Left colon (tissue), 2 donors: ENCODE measurements around the gene TADA2A. TPM values are rescaled to one million over a fixed set of nuclear protein-coding genes. Genes with fewer than 3 reads are reported as not detected.

Source experiments
- ATAC-seq: fragments of 200-7000 bp; cut with Tn5 transposase; one replicate; pipeline ENCODE4 v1.9.1; 2020; ENCODE audit warnings: mild to moderate bottlenecking, moderate library complexity
- DNase-seq, 2 donors: peaks; one replicate each; pipeline ENCODE4 v3.0.0-alpha.2; 2020
- intact Hi-C, 2 donors: fragments of 100-400 bp; cut with DNase I in 1 of 2; cut with micrococcal nuclease in 1 of 2; formaldehyde crosslinking; loops; one replicate each; pipeline versions ENCODE4 v1.11.2 to v1.14.0; 2022; cut with DNase I, micrococcal nuclease
- total RNA-seq, 2 donors: library from RNA; stranded (reverse); fragmentation: NEBNext Ultra II Directional; extraction: Animal tissue kit (Norgen Biotek cat#: 25700); gene quantifications; one replicate each; pipeline ENCODE4 v1.2.1, GENCODE V29; 2021
- donor health status: DM: no; HTN: no; CAD: no.
- donor health status: DM: yes; HTN: yes; CAD: no.

TADA2A gene
- total RNA-seq, 2 donors from 2014 or later, result 19.7 to 24.2 TPM

GRCh38 chr17:37512442-37513068 is 105.9 kb downstream of the TADA2A start:
- no peak for DNase-seq
- intact Hi-C loops, result no loop called here

DNA sequence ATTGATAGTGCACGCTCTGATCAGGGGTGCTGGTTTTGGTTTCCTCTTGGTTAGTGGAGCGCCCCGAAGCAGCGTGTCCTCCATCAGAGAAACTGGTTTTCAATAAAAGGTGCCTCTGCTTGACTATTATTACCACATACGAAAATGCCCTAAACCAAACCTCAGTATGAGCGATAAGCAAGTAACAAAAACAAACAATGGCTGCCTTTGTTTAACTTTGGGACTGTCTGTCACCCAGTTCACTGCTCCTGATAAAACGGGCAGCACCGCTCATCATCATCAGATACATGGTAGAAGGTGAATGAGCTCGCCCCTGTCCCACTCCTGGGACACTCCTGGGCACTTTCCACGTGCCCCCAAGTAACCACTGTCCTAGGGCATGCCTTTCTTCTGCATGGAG is 107.0 kb downstream of the TADA2A start:
- no peak for DNase-seq
- no peak for ATAC-seq
- intact Hi-C loops, result no loop called here

More at GRCh38 chr17:37512442-37513068, 105.9 kb downstream of the TADA2A start:
- ATAC-seq, result no peak

- DNase-seq (no peak), ATAC-seq (no peak)
- intact Hi-C loops, result no loop called here
These were observed 109.5 kb downstream of the TADA2A start for GRCh38 chr17:37516127-37516571.

- intact Hi-C loops, result no loop called here
- DNase-seq (no peak), ATAC-seq (no peak)
These were observed 111.2 kb downstream of the TADA2A start for GRCh38 chr17:37517881-37518280.

GRCh38 chr17:37518826-37519225 is 112.1 kb downstream of the TADA2A start:
- DNase-seq (no peak), ATAC-seq (no peak)
- intact Hi-C loops, result no loop called here

DNA sequence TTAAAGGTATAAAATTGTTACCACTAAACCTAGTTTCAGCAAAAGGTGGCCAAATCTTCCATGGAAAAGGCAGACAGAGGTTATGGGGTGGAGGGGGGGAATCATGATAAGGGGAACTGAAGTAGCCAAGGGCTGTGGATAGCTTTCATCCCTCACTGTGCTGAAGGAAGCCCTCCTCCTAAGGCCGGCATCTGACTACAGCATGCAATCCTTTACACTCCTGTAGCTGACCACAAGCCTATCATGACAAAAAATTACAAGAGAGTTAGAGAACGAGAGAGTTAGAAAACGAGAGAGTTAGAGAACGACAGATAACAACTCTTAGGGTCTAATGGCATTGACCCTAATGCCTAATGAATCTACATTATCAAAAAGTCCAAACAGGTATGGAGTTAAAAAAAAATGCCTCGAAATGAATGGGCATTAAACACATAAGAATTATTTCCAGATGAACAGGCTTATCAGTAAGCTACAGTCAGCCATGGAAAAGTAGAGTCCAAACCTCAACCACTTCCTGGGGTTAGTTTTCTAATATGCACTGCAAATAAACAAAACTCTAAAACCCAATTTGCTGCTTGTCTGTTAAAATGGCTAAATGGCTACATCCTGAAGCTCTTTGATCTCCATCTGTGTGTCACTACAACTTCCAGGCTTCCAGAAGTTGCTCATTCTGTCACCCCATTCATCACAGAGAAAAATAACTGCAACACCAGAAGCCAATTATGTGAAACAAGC is 112.7 kb downstream of the TADA2A start:
- intact Hi-C loops, result no loop called here
- DNase-seq (no peak), ATAC-seq (no peak)

DNA sequence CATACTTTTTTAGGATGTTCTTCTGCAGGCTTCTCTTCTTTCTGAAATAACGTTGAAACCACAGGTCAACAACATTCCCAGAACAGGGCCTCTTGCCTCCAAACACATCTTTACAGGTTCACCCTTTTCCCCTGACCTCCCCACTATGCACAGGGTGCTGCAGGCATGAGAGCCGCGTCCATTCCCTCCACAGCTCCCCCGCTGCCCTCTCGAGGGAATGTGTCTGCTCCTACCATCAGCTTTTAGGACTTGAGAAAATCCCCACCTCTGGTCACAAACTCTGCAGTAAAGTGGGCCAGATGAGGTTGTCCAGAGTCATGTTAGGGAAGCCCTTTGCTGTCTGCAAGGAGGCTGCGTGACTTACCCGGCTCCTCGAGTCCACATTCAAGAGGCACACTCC is 113.5 kb downstream of the TADA2A start:
- DNase-seq, result no peak
- intact Hi-C loops, result no loop called here

DNA sequence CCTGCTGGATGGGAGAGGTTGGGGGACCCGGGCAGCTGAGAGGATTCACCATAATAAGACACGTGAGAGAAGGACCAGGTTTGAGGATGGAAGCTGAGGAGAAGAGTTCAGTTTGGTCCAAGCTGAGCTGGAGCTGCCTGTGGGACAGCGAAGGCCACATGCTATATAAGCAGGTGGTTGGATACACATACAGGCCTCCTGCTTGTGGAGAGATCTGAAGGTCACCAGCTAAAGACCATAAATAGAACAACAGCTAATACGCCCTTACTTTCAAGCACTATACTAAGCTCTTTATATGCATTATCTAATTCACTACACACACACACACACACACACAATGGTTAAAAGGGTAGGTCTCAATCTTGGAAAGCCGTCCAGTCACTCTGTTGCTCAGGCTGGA is 115.1 kb downstream of the TADA2A start:
- ATAC-seq (no peak), DNase-seq (no peak)
- intact Hi-C loops, result no loop called here

More for the DNA sequence above, 113.5 kb downstream of the TADA2A start:
- no peak for ATAC-seq

GRCh38 chr17:37523715-37524219 is 117.1 kb downstream of the TADA2A start:
- intact Hi-C loops, result no loop called here
- ATAC-seq (no peak), DNase-seq (no peak)

- intact Hi-C loops, result no loop called here
- no peak for DNase-seq
- ATAC-seq, result peak; percentile 91
These were observed 120.7 kb downstream of the TADA2A start for GRCh38 chr17:37527249-37527851.

Other genes starting within 250 kb of the TADA2A start
- not detected for gene C17orf78, start 30.9 kb upstream of the TADA2A start, total RNA-seq
- 10 to 100 TPM; 47.8 to 72.1 TPM for gene ACACA, start 50 bp upstream of the TADA2A start, total RNA-seq
- 1 to 10 TPM; 2.0 to 3.4 TPM for gene DUSP14, start 83.0 kb downstream of the TADA2A start, total RNA-seq
- 10 to 100 TPM; 35.9 to 38.9 TPM for gene SYNRG, start 202.5 kb downstream of the TADA2A start, total RNA-seq
- 10 to 100 TPM; 25.0 to 28.1 TPM for gene DDX52, start 236.6 kb downstream of the TADA2A start, total RNA-seq